ENCODE measurements around the gene IAH1. TPM values are rescaled to one million over a fixed set of nuclear protein-coding genes. Genes with fewer than 3 reads are reported as not detected.

IAH1 gene
- total RNA-seq, 2 donors from 2014 or later = 43.6 to 45.2 TPM

DNA sequence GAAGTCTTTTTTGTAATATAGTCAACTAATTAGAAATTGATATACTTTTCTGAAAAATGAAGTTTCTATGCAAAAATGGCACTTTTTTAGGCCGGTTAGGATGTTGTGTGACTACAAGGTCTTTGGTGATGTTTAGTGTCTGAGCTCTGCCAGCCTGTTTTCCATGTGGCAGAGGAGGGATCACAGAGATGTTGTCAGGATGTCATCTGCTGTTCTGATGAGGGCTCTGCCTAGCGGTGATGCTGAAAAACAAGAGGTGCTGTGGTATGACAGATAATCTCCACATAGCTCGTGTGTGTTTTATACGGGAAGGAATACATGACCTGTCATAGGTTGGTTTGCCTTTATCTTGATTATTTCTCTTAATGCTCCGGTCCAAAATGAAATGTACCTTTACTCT is 12.0 kb upstream of the IAH1 start:
- ATAC-seq (no peak), DNase-seq (no peak)
- Mint-ChIP-seq H3K27ac (no peak overlapping the region), H3K4me1 (peaks cover 9% of the 10 kb centered on the region), H3K36me3 (ENCODE audit: low read depth) (peaks cover 2% of the 10 kb centered on the region), H3K27me3 (no peaks in the 10 kb centered on the region), H3K4me3 (no peak overlapping the region)
- no peaks in the 10 kb centered on the region for H3K9me3 ChIP-seq (ENCODE audit: control insufficient read depth, low read length, poor library complexity, severe bottlenecking)

DNA sequence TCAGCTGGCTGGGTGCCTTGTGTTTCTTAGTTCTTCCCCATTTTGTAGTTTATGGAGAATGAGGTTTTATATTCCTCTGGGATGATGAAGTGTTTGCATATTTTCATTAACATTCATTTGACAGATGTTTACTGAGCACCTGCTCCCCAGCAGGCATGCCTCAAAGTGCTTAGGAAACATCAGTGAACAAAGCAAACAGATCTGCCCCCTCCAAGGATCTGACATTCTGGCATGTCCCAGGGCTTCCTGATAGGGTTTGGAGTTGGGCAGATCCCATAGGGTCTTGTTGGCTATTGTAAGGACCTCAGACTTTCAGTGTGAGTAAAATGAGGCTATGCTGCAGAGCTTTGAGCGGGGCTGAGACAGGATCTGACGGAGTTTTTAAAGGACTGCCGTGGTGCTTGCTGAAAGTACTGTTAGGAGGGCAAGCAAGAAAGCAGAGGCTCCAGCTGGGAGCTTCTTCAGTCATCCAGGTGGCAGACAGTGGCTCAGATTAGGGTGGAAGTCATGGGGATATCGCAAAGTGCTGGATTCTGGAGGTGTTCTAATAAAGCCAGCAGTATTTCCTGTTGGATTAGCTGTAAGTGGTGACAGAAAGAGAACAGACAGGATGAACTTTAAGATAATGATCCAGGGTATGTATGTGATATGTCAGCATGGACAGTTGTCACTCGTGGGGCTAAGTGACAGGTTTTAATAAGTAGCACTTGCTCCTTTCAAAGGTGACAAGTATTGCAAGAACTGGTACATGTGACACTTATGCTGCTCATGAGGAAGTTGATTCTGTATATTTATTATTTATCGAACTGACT is 11.3 kb upstream of the IAH1 start:
- no peaks in the 10 kb centered on the region for H3K9me3 ChIP-seq (ENCODE audit: control insufficient read depth, low read length, poor library complexity, severe bottlenecking)
- DNase-seq (no peak), ATAC-seq (no peak)
- H3K27me3 Mint-ChIP-seq = no peaks in the 10 kb centered on the region
- no peak overlapping the region for H3K4me3 Mint-ChIP-seq
- H3K27ac Mint-ChIP-seq = peak overlapping the region; percentile 41
- peaks cover 2% of the 10 kb centered on the region for H3K36me3 Mint-ChIP-seq (ENCODE audit: low read depth)
- peaks cover 9% of the 10 kb centered on the region for H3K4me1 Mint-ChIP-seq

DNA sequence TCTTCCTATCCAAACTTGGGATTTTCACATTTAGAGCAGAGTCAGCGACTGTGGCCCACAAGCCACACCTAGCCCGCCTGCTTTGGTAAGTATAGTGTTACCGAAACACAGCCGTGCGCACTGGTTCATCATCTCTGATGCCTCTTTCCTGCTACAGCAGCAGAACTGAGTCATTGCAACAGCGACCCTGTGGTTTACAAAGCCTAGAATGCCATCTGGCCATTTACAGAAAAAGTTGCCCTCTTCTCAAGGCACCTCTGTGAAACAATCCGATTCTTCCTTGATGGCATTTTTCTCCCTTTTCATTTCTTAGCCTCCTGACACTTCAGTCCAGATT is 10.7 kb upstream of the IAH1 start:
- no peaks in the 10 kb centered on the region for H3K27me3 Mint-ChIP-seq
- H3K4me1 Mint-ChIP-seq = peaks cover 9% of the 10 kb centered on the region
- DNase-seq (no peak), ATAC-seq (peak; percentile 63)
- no peaks in the 10 kb centered on the region for H3K9me3 ChIP-seq (ENCODE audit: control insufficient read depth, low read length, poor library complexity, severe bottlenecking)
- no peak overlapping the region for H3K4me3 Mint-ChIP-seq
- H3K27ac Mint-ChIP-seq = peak overlapping the region; percentile 41
- H3K36me3 Mint-ChIP-seq (ENCODE audit: low read depth) = peaks cover 2% of the 10 kb centered on the region

DNA sequence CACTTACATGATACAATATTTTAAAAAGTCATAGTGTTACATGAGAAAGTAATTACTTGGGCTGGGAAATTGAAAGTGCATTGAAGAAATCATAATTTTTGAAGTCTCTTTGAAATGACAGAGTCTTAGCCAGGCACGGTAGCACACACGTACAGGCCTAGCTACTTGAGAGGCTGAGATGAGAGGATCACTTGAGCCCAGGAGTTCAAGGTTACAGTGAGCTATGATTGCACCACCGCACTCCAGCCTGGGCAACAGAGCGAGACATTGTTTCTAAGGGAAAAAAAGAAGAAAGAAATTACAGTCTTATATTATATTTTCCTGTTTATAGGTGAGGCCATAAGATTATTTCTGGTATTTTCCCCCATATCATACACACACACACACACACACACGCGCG is 9.2 kb upstream of the IAH1 start:
- Mint-ChIP-seq H3K27ac (no peak overlapping the region), H3K27me3 (no peaks in the 10 kb centered on the region), H3K36me3 (ENCODE audit: low read depth) (no peaks in the 10 kb centered on the region), H3K4me3 (no peak overlapping the region), H3K4me1 (peaks cover 9% of the 10 kb centered on the region)
- DNase-seq = no peak
- ATAC-seq = no peak
- H3K9me3 ChIP-seq (ENCODE audit: control insufficient read depth, low read length, poor library complexity, severe bottlenecking) = no peaks in the 10 kb centered on the region

- ATAC-seq (no peak), DNase-seq (no peak)
- Mint-ChIP-seq H3K4me3 (no peak overlapping the region), H3K27me3 (no peaks in the 10 kb centered on the region), H3K4me1 (peaks cover 9% of the 10 kb centered on the region), H3K27ac (peak overlapping the region; percentile 19), H3K36me3 (ENCODE audit: low read depth) (no peaks in the 10 kb centered on the region)
- H3K9me3 ChIP-seq (ENCODE audit: control insufficient read depth, low read length, poor library complexity, severe bottlenecking) = no peaks in the 10 kb centered on the region
These were observed 8.1 kb upstream of the IAH1 start for GRCh38 chr2:9466147-9466683.

GRCh38 chr2:9467687-9468086 is 6.7 kb upstream of the IAH1 start:
- H3K27me3 Mint-ChIP-seq = no peaks in the 10 kb centered on the region
- no peaks in the 10 kb centered on the region for H3K9me3 ChIP-seq (ENCODE audit: control insufficient read depth, low read length, poor library complexity, severe bottlenecking)
- ATAC-seq (no peak), DNase-seq (no peak)
- H3K4me3 Mint-ChIP-seq = no peak overlapping the region
- H3K4me1 Mint-ChIP-seq = peaks cover 9% of the 10 kb centered on the region
- H3K27ac Mint-ChIP-seq = no peak overlapping the region
- no peaks in the 10 kb centered on the region for H3K36me3 Mint-ChIP-seq (ENCODE audit: low read depth)

- no peak for ATAC-seq
- Mint-ChIP-seq H3K4me3 (no peak overlapping the region), H3K4me1 (peaks cover 15% of the 10 kb centered on the region), H3K27ac (peak overlapping the region; percentile 37), H3K36me3 (ENCODE audit: low read depth) (no peaks in the 10 kb centered on the region), H3K27me3 (no peaks in the 10 kb centered on the region)
- DNase-seq = no peak
- H3K9me3 ChIP-seq (ENCODE audit: control insufficient read depth, low read length, poor library complexity, severe bottlenecking) = no peaks in the 10 kb centered on the region
These were observed 3.1 kb upstream of the IAH1 start for GRCh38 chr2:9471206-9471605.

DNA sequence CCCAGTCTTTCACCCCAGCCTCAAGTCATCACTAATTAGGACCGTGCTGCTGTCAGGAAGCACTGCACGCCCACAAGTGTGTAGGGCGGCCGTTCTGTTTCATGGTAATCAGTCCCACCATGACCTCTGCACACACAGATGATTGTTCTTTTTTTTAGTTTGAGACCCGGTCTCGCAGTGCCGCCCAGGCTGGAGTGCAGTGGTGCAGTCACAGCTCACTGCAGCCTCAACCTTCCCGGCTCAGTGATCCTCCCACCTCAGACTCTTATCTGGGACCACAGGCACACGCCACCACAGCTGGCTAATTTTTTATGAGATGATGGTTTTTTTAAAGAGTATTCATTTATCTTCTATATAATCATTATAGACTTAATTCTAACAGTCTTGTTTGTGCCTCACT is 1.8 kb upstream of the IAH1 start:
- Mint-ChIP-seq H3K27ac (peak overlapping the region; percentile 88), H3K4me3 (peak overlapping the region; percentile 86), H3K27me3 (no peaks in the 10 kb centered on the region), H3K4me1 (peaks cover 22% of the 10 kb centered on the region), H3K36me3 (ENCODE audit: low read depth) (no peaks in the 10 kb centered on the region)
- DNase-seq = no peak
- H3K9me3 ChIP-seq (ENCODE audit: control insufficient read depth, low read length, poor library complexity, severe bottlenecking) = no peaks in the 10 kb centered on the region
- ATAC-seq = no peak

DNA sequence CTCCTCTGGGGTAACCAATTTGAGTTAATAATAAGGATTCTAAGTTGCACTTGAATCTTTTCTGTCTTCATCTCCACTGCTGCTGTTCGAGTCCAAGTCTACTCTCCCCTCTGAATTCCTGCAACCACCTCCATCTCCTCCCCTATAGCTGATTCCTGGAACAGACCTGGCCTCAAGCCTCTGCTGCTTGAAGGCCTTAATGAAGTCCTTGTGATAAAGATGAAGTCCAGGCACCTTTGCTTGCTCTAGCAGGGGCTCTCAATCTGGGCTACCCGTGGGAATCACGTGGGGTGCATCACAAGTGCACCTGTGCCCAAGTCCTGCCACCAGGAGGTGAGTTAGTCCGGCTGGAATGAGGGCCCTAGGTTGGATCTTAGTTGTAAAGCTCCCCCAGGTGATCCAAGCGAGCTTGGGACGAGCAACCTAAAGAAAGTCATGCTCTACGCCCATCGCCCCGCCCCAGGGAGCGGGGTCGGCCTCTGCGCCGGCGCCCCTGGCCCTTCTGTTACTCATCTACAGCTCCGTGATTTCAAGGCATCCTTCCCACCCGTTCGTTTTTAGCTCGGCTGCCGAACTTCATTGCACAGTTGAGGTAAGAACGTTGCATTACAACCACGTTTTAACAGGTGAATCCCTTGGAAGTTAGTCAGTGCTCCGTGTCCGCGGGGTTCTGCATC is 905 bp upstream of the IAH1 start:
- H3K27me3 Mint-ChIP-seq = no peaks in the 10 kb centered on the region
- DNase-seq (no peak), ATAC-seq (peak; percentile 22)
- H3K36me3 Mint-ChIP-seq (ENCODE audit: low read depth) = no peaks in the 10 kb centered on the region
- H3K4me3 Mint-ChIP-seq = peak overlapping the region; percentile 86
- H3K9me3 ChIP-seq (ENCODE audit: control insufficient read depth, low read length, poor library complexity, severe bottlenecking) = no peaks in the 10 kb centered on the region
- peaks cover 25% of the 10 kb centered on the region for H3K4me1 Mint-ChIP-seq
- H3K27ac Mint-ChIP-seq = peak overlapping the region; percentile 88

DNA sequence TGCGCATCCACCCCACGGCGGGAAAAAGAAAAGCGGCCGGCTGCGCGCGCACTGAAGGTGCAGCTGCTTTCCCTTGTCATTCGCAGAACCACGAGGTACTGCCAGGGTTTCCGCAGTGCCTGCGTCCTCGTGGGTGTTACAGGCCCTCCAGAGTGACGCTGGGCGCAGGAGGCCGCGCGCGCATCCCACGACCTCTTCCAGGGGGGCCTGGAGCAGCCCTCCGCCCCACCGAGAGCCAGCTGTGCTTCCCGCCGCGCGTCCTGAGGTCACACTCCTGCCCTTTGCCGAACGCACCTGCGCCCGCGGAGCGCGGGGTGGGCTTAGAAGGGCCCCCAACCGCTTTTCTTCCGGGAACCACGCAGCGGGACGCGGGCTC is 378 bp upstream of the IAH1 start:
- peaks cover 27% of the 10 kb centered on the region for H3K4me1 Mint-ChIP-seq

DNA sequence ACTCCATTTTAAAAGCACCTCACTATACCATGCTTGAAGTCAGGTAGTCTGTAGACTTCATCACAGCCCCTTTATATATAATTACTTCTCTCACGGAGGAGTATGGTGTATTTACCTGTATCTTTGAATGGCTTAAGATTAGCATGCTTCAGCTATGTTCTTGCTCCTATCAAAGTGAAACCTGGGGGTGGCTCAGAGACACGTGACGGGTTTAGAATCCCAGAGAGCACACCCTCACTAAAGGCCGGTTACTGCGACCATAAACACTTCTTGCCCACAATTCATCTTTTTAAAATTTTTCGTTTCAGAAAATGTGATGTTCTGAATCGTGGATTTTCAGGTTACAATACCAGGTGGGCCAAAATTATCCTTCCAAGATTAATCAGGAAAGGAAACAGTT is 3.6 kb downstream of the IAH1 start:
- Mint-ChIP-seq H3K4me1 (peaks cover 31% of the 10 kb centered on the region), H3K27ac (peak overlapping the region; percentile 83), H3K36me3 (ENCODE audit: low read depth) (peaks cover 2% of the 10 kb centered on the region), H3K27me3 (no peaks in the 10 kb centered on the region), H3K4me3 (no peak overlapping the region)
- DNase-seq = no peak
- H3K9me3 ChIP-seq (ENCODE audit: control insufficient read depth, low read length, poor library complexity, severe bottlenecking) = no peaks in the 10 kb centered on the region
- no peak for ATAC-seq

More for the DNA sequence above, 378 bp upstream of the IAH1 start:
- ATAC-seq (peak; percentile 81), DNase-seq (peak; percentile 45 to 62 (median 47))
- Mint-ChIP-seq H3K4me3 (peak overlapping the region; percentile 86), H3K27ac (peak overlapping the region; percentile 88), H3K27me3 (no peaks in the 10 kb centered on the region), H3K36me3 (ENCODE audit: low read depth) (no peaks in the 10 kb centered on the region)
- H3K9me3 ChIP-seq (ENCODE audit: control insufficient read depth, low read length, poor library complexity, severe bottlenecking) = no peaks in the 10 kb centered on the region

DNA sequence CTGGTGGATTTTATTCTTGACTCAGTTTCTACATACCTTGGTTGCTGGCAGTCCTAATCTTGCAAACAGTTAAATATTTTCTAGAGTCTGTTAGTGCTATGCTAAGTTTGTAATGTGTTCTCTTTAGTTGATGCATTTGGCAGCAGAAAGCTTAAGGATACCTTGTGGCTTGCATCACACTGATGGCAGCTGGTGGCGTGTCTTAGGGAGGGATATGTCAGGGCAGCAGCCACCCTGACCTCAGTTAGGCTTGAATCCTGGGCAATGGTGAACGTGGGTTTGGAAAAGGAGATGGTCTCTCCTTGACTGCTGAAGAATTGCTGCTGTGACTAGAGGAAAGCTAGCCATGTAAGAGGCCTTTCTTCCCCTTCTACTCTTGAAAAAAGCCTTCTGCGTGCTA is 4.2 kb downstream of the IAH1 start:
- H3K27me3 Mint-ChIP-seq = no peaks in the 10 kb centered on the region
- H3K36me3 Mint-ChIP-seq (ENCODE audit: low read depth) = peaks cover 4% of the 10 kb centered on the region
- H3K9me3 ChIP-seq (ENCODE audit: control insufficient read depth, low read length, poor library complexity, severe bottlenecking) = no peaks in the 10 kb centered on the region
- peaks cover 26% of the 10 kb centered on the region for H3K4me1 Mint-ChIP-seq
- H3K4me3 Mint-ChIP-seq = no peak overlapping the region
- no peak for ATAC-seq
- DNase-seq = no peak
- peak overlapping the region; percentile 83 for H3K27ac Mint-ChIP-seq

GRCh38 chr2:9480157-9480556 is 5.8 kb downstream of the IAH1 start:
- ATAC-seq (no peak), DNase-seq (no peak)
- H3K4me3 Mint-ChIP-seq = no peak overlapping the region
- peaks cover 26% of the 10 kb centered on the region for H3K4me1 Mint-ChIP-seq
- H3K27me3 Mint-ChIP-seq = no peaks in the 10 kb centered on the region
- H3K27ac Mint-ChIP-seq = no peak overlapping the region
- H3K36me3 Mint-ChIP-seq (ENCODE audit: low read depth) = peaks cover 4% of the 10 kb centered on the region
- no peaks in the 10 kb centered on the region for H3K9me3 ChIP-seq (ENCODE audit: control insufficient read depth, low read length, poor library complexity, severe bottlenecking)

All from T-helper 17 cell (primary cell).